Ascending aorta (tissue), 2 donors: ENCODE data around the gene PHF2. TPM values are rescaled to one million over a fixed set of nuclear protein-coding genes. Genes with fewer than 3 reads are reported as not detected.

Experiments
- DNase-seq, 2 donors: peaks; one replicate each; pipeline ENCODE4 v3.0.0-alpha.2; 2019; ENCODE audit warnings: low spot score in 2 of 2
- H3K27ac ChIP-seq, 2 donors: fragments of 200-600 bp; sonication (generic); one replicate each; pipeline ENCODE4 v1.5.1; 2016 to 2017; ENCODE audit warnings: mild to moderate bottlenecking in 1 of 2
- H3K27me3 ChIP-seq: fragments of 200-600 bp; sonication (generic); one replicate; pipeline ENCODE4 v1.5.1; 2017
- H3K36me3 ChIP-seq, 2 donors: fragments of 200-600 bp; sonication (generic); one replicate each; pipeline ENCODE4 v1.5.1; 2016
- H3K4me1 ChIP-seq, 2 donors: fragments of 200-600 bp; sonication (generic); one replicate each; pipeline ENCODE4 v1.5.1; 2016 to 2017; ENCODE audit warnings: mild to moderate bottlenecking in 1 of 2
- H3K4me3 ChIP-seq, 2 donors: fragments of 200-600 bp; sonication (generic); one replicate each; pipeline ENCODE4 v1.5.1; 2016 to 2017; ENCODE audit warnings: mild to moderate bottlenecking in 1 of 2
- H3K9me3 ChIP-seq, 2 donors: fragments of 200-600 bp; sonication (generic); one replicate each; pipeline ENCODE4 v1.5.1; 2016
- CTCF ChIP-seq, 3 experiments: fragments of 200-600 bp in 2 of 3; fragments of 450-650 bp in 1 of 3; sonication (generic) in 2 of 3; IDR thresholded peaks; one replicate each; pipeline ENCODE4 v1.5.1; 2016 to 2019; ENCODE audit warnings: antibody characterized with exemption in 3 of 3, mild to moderate bottlenecking in 1 of 3, moderate library complexity in 1 of 3
- intact Hi-C: fragments of 100-400 bp; cut with DNase I; formaldehyde crosslinking; loops from one replicate; pipeline ENCODE4 v1.15.1; 2023
- total RNA-seq: library from RNA; depleted of rRNA; stranded (reverse); fragments of >200 nt; gene quantifications from one replicate; pipeline ENCODE4 v1.1.0, GENCODE V29; 2016

The PHF2 gene
- total RNA-seq, 1 donor from 2014 or later = 45.1 TPM

DNA sequence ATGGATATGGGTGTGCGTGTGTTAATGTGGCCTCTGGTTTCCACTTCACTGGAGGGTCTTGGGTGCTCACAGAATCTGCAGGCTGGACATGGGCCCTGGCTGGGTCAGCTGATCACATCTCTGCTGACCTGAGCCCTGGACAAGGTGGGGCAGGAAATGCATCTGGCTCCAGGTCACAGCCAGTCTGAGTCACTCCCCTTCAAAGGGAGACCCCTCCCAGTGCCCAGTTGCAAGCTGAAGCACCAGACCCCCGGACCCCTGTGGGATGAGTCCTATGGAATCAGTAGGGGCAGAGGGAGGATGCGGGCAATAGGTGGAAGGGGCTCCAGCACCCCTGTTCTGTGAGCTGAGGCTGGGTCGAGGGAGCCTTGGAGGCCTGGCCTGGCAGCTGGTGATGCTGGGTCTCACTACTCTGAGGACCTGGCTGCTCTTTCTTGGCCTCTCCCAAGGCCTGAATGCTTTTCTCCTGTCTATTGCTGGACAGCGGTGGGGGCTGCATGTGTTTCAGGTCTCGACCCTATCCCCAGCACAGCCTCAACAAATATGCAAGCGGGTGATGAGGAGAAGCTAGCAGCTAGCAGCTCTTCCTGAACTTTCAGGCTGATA lies 54.5 kb downstream of the PHF2 start:
- Histone ChIP-seq H3K27me3 (no peaks in the 10 kb centered on the region), H3K36me3 (peaks cover 28 to 58% of the 10 kb centered on the region in 2 donors), H3K9me3 (peaks cover 7 to 10% of the 10 kb centered on the region in 2 donors), H3K27ac (no peak overlapping the region), H3K4me3 (no peak overlapping the region), H3K4me1 (no peaks in the 10 kb centered on the region)
- intact Hi-C loops = no loop called here
- TF ChIP-seq CTCF (IDR thresholded peaks at IDR 0.05) = no peak
- DNase-seq = peak in 1 of 2 donors; percentile 40

DNA sequence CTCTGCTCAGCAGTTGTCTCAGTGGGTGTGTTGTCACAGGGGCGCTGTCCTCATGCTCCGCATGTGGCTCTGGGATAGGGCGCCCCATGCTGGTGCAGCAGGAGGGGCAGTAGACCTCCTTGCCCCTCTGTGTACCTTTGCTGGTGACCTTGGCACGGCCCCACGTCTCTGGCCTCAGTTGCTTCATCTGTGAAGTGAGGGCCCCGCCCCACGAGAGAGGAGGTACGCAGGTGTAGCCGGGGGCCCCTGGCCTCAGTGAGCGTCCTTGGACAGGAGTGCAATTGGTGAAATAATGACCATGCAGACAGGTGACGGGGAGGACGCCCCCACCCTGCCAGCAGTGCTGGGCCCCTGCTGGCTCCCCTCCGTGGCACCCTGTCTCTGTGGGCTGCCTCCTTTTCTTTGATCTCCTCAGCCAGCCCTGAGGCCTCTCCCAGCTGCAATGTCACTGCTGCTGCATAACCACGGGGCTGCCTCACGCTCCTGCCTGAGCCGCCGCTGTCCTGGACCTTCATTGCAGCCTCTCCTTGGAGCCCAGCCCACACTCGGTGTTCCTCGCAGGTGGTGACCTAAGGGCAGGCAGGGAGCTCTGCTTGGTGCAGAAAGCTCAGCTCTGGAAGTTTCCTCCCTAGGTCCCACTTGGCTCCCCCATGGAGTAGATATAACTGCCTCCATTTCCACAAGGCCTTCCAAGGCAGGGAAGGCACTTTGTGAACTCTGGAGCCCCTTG lies 57.3 kb downstream of the PHF2 start:
- Histone ChIP-seq H3K9me3 (peaks cover 9 to 11% of the 10 kb centered on the region in 2 donors), H3K36me3 (peaks cover 54 to 85% of the 10 kb centered on the region in 2 donors), H3K4me1 (no peaks in the 10 kb centered on the region), H3K4me3 (no peak overlapping the region), H3K27me3 (no peaks in the 10 kb centered on the region), H3K27ac (no peak overlapping the region)
- intact Hi-C loops = no loop called here
- no peak for TF ChIP-seq CTCF (IDR thresholded peaks at IDR 0.05)
- peak in 1 of 2 donors; percentile 57 for DNase-seq

DNA sequence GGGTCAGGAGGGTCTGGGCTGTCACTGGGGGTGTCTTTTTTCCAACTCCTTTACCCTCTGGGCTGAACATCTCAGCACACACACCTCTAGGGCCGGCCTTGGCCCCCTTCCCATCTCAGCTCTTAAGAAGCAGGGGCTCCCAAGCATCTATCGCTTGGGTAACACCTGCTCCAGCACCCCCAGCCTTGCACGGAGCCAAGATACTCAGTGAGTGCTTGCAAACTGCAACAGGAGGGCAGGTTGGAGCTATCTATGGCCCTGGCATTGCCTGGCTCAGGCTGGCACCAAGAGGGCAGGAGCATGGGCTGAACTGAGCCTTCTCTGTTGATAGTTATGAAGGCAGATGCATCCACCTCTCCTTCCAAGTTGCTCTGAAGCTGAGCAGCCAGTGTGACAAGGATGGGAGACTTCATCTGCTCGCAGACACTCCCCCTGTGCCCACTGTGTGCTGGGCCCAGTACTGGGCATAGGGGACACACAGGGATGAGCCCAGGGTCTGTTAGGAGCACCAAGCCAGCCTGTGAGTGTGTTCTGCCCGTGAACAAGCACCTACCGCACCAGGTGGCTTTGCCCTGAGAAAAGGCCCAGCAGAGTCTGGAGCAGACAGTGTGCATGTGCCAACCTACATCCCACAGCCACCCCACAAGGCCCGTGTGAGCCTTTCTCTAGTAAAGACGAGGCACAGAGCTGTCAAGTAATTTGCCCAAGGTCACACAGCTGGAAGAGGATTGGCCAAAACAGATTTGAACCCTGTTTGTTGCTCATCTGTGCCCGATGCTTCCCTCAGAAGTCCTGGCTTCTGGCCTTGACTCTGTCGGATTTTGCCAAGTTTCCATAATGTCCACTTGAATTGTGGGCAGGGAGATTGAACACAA lies 58.2 kb downstream of the PHF2 start:
- H3K4me3 ChIP-seq = no peak overlapping the region
- no peaks in the 10 kb centered on the region for H3K27me3 ChIP-seq
- TF ChIP-seq CTCF (IDR thresholded peaks at IDR 0.05) = no peak
- no peak overlapping the region for H3K27ac ChIP-seq
- intact Hi-C loops = no loop called here
- DNase-seq = peak in 1 of 2 donors; percentile 35
- peaks cover 9 to 12% of the 10 kb centered on the region in 2 donors for H3K9me3 ChIP-seq
- no peaks in the 10 kb centered on the region for H3K4me1 ChIP-seq
- peaks cover 60 to 94% of the 10 kb centered on the region in 2 donors for H3K36me3 ChIP-seq

GRCh38 chr9:93635186-93636107 lies 59.1 kb downstream of the PHF2 start:
- peak in 1 of 2 donors; percentile 60 for DNase-seq
- Histone ChIP-seq H3K4me1 (no peaks in the 10 kb centered on the region), H3K36me3 (peaks cover 60 to 97% of the 10 kb centered on the region in 2 donors), H3K27me3 (no peaks in the 10 kb centered on the region), H3K4me3 (no peak overlapping the region), H3K9me3 (peaks cover 9 to 19% of the 10 kb centered on the region in 2 donors), H3K27ac (no peak overlapping the region)
- intact Hi-C loops = no loop called here
- TF ChIP-seq CTCF (IDR thresholded peaks at IDR 0.05) = no peak

DNA sequence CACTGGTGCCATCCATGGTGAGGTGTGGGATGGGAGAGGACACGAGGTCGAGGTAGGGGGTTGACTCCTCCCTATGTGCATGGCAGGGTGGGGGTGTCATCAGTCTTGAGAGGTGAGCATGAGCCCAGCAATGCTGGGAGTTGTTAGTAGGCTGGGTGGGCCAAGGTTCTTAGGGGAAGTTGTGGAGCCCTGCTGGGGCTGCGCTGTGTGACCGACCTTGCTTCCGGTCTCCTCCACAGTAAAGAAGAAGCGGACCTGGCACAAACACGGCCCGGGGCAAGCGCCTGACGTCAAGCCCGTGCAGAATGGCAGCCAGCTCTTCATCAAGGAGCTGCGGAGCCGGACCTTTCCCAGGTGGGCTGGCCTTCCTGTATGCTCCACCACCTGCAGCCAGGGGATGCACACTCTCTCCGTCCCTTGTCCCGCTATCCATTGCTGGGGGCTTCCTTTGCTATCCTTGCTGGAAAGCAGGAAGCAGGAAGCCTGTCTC lies 59.8 kb downstream of the PHF2 start:
- TF ChIP-seq CTCF (IDR thresholded peaks at IDR 0.05) = no peak
- Histone ChIP-seq H3K9me3 (peaks cover 9 to 19% of the 10 kb centered on the region in 2 donors), H3K36me3 (peaks cover 58 to 89% of the 10 kb centered on the region in 2 donors), H3K27me3 (no peaks in the 10 kb centered on the region), H3K27ac (no peak overlapping the region), H3K4me3 (no peak overlapping the region), H3K4me1 (no peaks in the 10 kb centered on the region)
- DNase-seq = peak in 1 of 2 donors; percentile 58
- intact Hi-C loops = no loop called here
